Endothelial cell (in vitro differentiated cells): ENCODE measurements around the gene EPO. TPM values are rescaled to one million over a fixed set of nuclear protein-coding genes. Genes with fewer than 3 reads are reported as not detected.
"Not testable (repeated sequence)": the region's sequence is repeated elsewhere in the genome, so short reads cannot be mapped to it uniquely, and the experiment has no call there.

Experiments
- DNase-seq: peaks from one replicate; pipeline ENCODE4 v3.0.0; 2021; ENCODE audit warnings: low spot score
- H3K27ac Mint-ChIP-seq: one replicate; pipeline ENCODE4 v1.8.0; 2021; ENCODE audit warnings: mixed read lengths, inconsistent platforms; ENCODE audit not compliant: unreplicated experiment
- H3K27me3 Mint-ChIP-seq: one replicate; pipeline ENCODE4 v1.8.0; 2021; ENCODE audit warnings: mild to moderate bottlenecking, moderate library complexity, mixed read lengths, inconsistent platforms; ENCODE audit not compliant: unreplicated experiment
- H3K36me3 Mint-ChIP-seq: one replicate; pipeline ENCODE4 v1.8.0; 2021; ENCODE audit warnings: mild to moderate bottlenecking, low read depth, mixed read lengths, inconsistent platforms; ENCODE audit not compliant: unreplicated experiment
- H3K4me1 Mint-ChIP-seq: one replicate; pipeline ENCODE4 v1.8.0; 2021; ENCODE audit warnings: mild to moderate bottlenecking, mixed read lengths, inconsistent platforms; ENCODE audit not compliant: unreplicated experiment
- H3K4me3 Mint-ChIP-seq: one replicate; pipeline ENCODE4 v1.8.0; 2021; ENCODE audit warnings: mild to moderate bottlenecking, mixed read lengths, inconsistent platforms; ENCODE audit not compliant: unreplicated experiment
- H3K9me3 Mint-ChIP-seq: one replicate; pipeline ENCODE4 v1.8.0; 2021; ENCODE audit warnings: mixed read lengths, inconsistent platforms; ENCODE audit not compliant: unreplicated experiment
- total RNA-seq: library from RNA; stranded (reverse); fragmentation: NEBNext Ultra II Directional; extraction: Animal tissue kit (Norgen Biotek cat#: 25700); gene quantifications from one replicate; pipeline ENCODE4 v1.2.1, GENCODE V29; 2021; ENCODE audit not compliant: unreplicated experiment
- TF ChIP-seq, protein P1 (sequence below): fragments of 200-600 bp; sonication (generic); IDR thresholded peaks from one replicate; pipeline ENCODE4 v1.5.0; 2021; ENCODE audit warnings: antibody characterized with exemption; ENCODE audit not compliant: unreplicated experiment

Gene EPO
- total RNA-seq, 1 donor from 2014 or later, result 0.33 TPM

DNA sequence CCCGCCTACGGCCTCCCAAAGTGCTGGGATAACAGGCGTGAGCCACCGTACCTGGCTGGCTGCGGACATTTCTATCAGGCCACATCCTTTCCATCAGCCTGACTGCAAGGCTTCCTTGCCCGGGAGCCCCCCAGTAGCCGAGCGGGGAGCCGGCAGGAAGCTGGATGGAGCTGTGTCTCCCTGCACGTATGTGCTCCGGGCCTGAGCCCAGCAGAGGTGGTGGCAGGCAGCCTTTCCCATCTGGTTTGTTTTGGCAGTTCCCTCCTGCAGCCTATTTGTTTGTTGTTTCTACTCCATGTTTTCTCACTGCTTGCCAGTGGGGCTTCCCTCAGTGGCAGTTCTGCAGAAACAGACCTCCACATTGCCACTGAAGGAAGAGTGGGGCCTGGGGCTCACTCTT, 8.9 kb upstream of the EPO start:
- peaks cover 7% of the 10 kb centered on the region for H3K4me1 Mint-ChIP-seq
- no peak overlapping the region for H3K4me3 Mint-ChIP-seq
- no peak for DNase-seq
- TF ChIP-seq, protein P1, sequence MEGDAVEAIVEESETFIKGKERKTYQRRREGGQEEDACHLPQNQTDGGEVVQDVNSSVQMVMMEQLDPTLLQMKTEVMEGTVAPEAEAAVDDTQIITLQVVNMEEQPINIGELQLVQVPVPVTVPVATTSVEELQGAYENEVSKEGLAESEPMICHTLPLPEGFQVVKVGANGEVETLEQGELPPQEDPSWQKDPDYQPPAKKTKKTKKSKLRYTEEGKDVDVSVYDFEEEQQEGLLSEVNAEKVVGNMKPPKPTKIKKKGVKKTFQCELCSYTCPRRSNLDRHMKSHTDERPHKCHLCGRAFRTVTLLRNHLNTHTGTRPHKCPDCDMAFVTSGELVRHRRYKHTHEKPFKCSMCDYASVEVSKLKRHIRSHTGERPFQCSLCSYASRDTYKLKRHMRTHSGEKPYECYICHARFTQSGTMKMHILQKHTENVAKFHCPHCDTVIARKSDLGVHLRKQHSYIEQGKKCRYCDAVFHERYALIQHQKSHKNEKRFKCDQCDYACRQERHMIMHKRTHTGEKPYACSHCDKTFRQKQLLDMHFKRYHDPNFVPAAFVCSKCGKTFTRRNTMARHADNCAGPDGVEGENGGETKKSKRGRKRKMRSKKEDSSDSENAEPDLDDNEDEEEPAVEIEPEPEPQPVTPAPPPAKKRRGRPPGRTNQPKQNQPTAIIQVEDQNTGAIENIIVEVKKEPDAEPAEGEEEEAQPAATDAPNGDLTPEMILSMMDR, result no peak
- no peak overlapping the region for H3K27ac Mint-ChIP-seq
- H3K27me3 Mint-ChIP-seq, result peaks cover 2% of the 10 kb centered on the region
- no peaks in the 10 kb centered on the region for H3K9me3 Mint-ChIP-seq
- H3K36me3 Mint-ChIP-seq, result peaks cover 6% of the 10 kb centered on the region

DNA sequence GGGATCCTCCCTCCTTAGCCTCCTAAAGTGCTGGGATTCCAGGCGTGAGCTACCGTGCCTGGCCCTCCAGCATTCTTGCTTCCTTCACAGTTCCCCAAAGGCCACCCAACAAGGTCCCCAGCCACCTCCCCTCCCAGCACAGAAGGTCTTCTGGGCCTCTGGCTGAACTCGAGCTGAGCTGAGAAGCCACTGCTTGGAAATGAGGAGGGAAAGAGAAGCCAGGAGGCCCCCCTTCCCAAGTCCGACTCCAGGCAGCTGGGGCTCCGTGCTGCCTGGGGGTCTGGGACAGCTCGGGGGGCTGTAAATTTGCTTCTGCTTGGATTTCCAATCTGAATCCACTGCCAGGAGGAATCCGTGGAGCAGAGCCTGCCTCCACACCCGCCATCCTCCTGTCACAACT, 5.5 kb upstream of the EPO start:
- no peaks in the 10 kb centered on the region for H3K4me1 Mint-ChIP-seq
- no peak overlapping the region for H3K27ac Mint-ChIP-seq
- peaks cover 4% of the 10 kb centered on the region for H3K27me3 Mint-ChIP-seq
- no peak for DNase-seq
- TF ChIP-seq, protein P1, result no peak
- peaks cover 14% of the 10 kb centered on the region for H3K36me3 Mint-ChIP-seq
- no peaks in the 10 kb centered on the region for H3K9me3 Mint-ChIP-seq
- H3K4me3 Mint-ChIP-seq, result no peak overlapping the region

DNA sequence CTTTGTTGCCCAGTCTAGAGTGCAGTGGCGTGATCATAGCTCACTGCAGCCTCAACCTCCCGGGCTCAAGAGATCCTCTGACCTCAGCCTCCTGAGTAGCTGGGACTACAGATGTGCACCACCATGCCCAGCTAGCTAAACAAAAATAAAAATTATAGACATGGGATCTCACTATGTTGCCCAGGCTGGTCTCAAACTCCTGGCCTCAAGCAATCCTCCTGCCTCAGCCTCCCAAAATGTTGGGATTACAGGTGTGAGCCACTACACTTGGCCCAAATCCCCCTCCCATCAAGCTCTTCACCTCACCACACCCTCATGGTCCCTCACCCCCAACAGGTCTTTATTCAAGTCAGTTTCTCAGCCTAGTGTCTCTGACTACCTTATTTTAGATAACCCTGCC, 3.2 kb upstream of the EPO start:
- H3K27me3 Mint-ChIP-seq, result peaks cover 19% of the 10 kb centered on the region
- DNase-seq, H3K4me3 Mint-ChIP-seq, H3K27ac Mint-ChIP-seq, H3K36me3 Mint-ChIP-seq, H3K9me3 Mint-ChIP-seq: not testable (repeated sequence)
- H3K4me1 Mint-ChIP-seq, result peaks cover 11% of the 10 kb centered on the region

DNA sequence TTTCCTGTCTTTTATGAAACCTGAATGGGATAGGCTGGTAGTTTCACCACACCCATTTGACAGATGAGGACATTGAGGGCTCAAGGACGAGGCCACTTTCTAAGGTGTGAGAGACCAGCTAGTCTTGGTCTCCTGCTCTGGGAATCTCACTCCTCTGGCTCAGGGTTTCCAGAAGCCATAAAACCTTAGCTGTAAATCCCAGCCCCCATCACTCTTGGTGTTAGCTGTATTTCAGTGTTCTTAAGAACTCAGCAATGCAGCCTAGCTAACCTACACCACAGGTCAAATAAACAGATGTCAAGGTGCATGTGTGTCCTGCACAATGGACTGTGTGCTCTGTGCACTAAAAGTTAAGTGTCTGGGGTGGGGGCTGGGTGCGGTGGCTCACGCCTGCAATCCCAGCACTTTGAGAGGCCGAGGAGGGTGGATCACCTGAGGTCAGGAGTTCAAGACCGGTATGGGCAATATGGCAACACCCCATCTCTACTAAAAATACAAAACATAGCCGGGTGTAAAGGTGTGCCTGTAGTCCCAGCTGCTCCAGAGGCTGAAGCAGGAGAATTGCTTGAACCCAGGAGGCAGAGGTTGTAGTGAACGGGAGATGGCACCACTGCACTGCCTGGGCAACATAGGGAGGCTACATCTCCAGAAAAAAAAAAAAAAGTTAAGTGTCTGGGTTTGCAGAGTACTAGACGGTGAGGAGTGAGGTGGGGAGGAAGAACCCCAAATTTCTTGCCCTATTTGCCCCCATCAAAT, 567 bp upstream of the EPO start:
- Mint-ChIP-seq H3K27me3 (peaks cover 26% of the 10 kb centered on the region), H3K4me1 (peaks cover 18% of the 10 kb centered on the region), H3K9me3 (no peaks in the 10 kb centered on the region), H3K27ac (no peak overlapping the region), H3K4me3 (peak overlapping the region; percentile 71), H3K36me3 (peaks cover 12% of the 10 kb centered on the region)
- TF ChIP-seq, protein P1, result no peak
- no peak for DNase-seq

DNA sequence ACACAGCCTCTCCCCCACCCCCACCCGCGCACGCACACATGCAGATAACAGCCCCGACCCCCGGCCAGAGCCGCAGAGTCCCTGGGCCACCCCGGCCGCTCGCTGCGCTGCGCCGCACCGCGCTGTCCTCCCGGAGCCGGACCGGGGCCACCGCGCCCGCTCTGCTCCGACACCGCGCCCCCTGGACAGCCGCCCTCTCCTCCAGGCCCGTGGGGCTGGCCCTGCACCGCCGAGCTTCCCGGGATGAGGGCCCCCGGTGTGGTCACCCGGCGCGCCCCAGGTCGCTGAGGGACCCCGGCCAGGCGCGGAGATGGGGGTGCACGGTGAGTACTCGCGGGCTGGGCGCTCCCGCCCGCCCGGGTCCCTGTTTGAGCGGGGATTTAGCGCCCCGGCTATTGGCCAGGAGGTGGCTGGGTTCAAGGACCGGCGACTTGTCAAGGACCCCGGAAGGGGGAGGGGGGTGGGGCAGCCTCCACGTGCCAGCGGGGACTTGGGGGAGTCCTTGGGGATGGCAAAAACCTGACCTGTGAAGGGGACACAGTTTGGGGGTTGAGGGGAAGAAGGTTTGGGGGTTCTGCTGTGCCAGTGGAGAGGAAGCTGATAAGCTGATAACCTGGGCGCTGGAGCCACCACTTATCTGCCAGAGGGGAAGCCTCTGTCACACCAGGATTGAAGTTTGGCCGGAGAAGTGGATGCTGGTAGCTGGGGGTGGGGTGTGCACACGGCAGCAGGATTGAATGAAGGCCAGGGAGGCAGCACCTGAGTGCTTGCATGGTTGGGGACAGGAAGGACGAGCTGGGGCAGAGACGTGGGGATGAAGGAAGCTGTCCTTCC, 620 bp downstream of the EPO start:
- Mint-ChIP-seq H3K4me3 (peak overlapping the region; percentile 62), H3K36me3 (peaks cover 12% of the 10 kb centered on the region), H3K9me3 (no peaks in the 10 kb centered on the region), H3K27me3 (peaks cover 26% of the 10 kb centered on the region), H3K27ac (no peak overlapping the region), H3K4me1 (peaks cover 18% of the 10 kb centered on the region)
- TF ChIP-seq, protein P1, result no peak
- DNase-seq, result peak; percentile 25
